Liver (tissue), 9 donors: ENCODE data around the gene TBC1D20. TPM values are rescaled to one million over a fixed set of nuclear protein-coding genes. Genes with fewer than 3 reads are reported as not detected.

Experiments
- DNase-seq: peaks from one replicate; pipeline ENCODE4 v3.0.0-alpha.2; 2017; ENCODE audit warnings: low spot score
- H3K27ac ChIP-seq, 2 donors: one replicate each; pipeline ENCODE4 v1.7.0; 2013; ENCODE audit warnings: inconsistent platforms in 2 of 2, low read length in 2 of 2, control low read depth in 1 of 2, low read depth in 1 of 2, mild to moderate bottlenecking in 1 of 2
- H3K27me3 ChIP-seq, 4 donors: one replicate each; pipeline versions ENCODE4 v1.6.1 to v1.7.0; 2013; ENCODE audit warnings: low read length in 3 of 4, inconsistent platforms in 1 of 4, mild to moderate bottlenecking in 1 of 4, moderate library complexity in 1 of 4; ENCODE audit not compliant: control insufficient read depth in 4 of 4, insufficient read depth in 4 of 4
- H3K36me3 ChIP-seq, 4 donors: one replicate each; pipeline versions ENCODE4 v1.6.1 to v1.7.0; 2013; ENCODE audit warnings: low read length in 3 of 4, mild to moderate bottlenecking in 3 of 4, low read depth in 1 of 4, moderate library complexity in 1 of 4; ENCODE audit not compliant: control insufficient read depth in 4 of 4, insufficient read depth in 3 of 4
- H3K4me1 ChIP-seq, 4 donors: one replicate each; pipeline versions ENCODE4 v1.6.1 to v1.7.0; 2013; ENCODE audit warnings: low read length in 3 of 4, mild to moderate bottlenecking in 3 of 4, moderate library complexity in 1 of 4; ENCODE audit not compliant: control insufficient read depth in 4 of 4, insufficient read depth in 4 of 4
- H3K4me3 ChIP-seq, 3 donors: one replicate each; pipeline versions ENCODE4 v1.6.1 to v1.7.0; 2013; ENCODE audit warnings: low read length in 3 of 3, control low read depth in 1 of 3, low read depth in 1 of 3, mild to moderate bottlenecking in 1 of 3
- H3K9ac ChIP-seq, 2 donors: one replicate each; pipeline ENCODE4 v1.7.0; 2013; ENCODE audit warnings: low read length in 2 of 2, mild to moderate bottlenecking in 2 of 2, moderate library complexity in 2 of 2, control low read depth in 1 of 2, low read depth in 1 of 2
- H3K9me3 ChIP-seq, 4 donors: one replicate each; pipeline versions ENCODE4 v1.6.1 to v1.7.0; 2013; ENCODE audit warnings: low read length in 3 of 4; ENCODE audit not compliant: control insufficient read depth in 4 of 4
- FOXA1 ChIP-seq: IDR thresholded peaks from 2 replicates; pipeline ENCODE4 v1.6.1; 2016; ENCODE audit warnings: antibody characterized with exemption
- GABPA ChIP-seq, 2 donors: IDR thresholded peaks in 1 of 2; conservative IDR thresholded peaks in 1 of 2; 2 replicates each; pipeline ENCODE4 v1.6.1; 2016; ENCODE audit warnings: antibody characterized with exemption in 2 of 2, mild to moderate bottlenecking in 1 of 2, moderate library complexity in 1 of 2
- HNF4A ChIP-seq, 2 donors: conservative IDR thresholded peaks; 2 replicates each; pipeline ENCODE4 v1.6.1; 2016; ENCODE audit warnings: antibody characterized with exemption in 2 of 2, mild to moderate bottlenecking in 2 of 2
- HNF4G ChIP-seq: IDR thresholded peaks from 2 replicates; pipeline ENCODE4 v1.6.1; 2016; ENCODE audit warnings: antibody characterized with exemption
- JUND ChIP-seq, 2 donors: IDR thresholded peaks; 2 replicates each; pipeline ENCODE4 v1.6.1; 2016; ENCODE audit warnings: antibody characterized with exemption in 2 of 2
- NR2F2 ChIP-seq: IDR thresholded peaks from 2 replicates; pipeline ENCODE4 v1.6.1; 2016; ENCODE audit warnings: antibody characterized with exemption
- RAD21 ChIP-seq, 2 donors: IDR thresholded peaks; 2 replicates each; pipeline ENCODE4 v1.6.1; 2016; ENCODE audit warnings: antibody characterized with exemption in 2 of 2, mild to moderate bottlenecking in 2 of 2
- RXRA ChIP-seq, 2 donors: IDR thresholded peaks; 2 replicates each; pipeline ENCODE4 v1.6.1; 2017 to 2018; ENCODE audit warnings: antibody characterized with exemption in 2 of 2, mild to moderate bottlenecking in 1 of 2
- TAF1 ChIP-seq: conservative IDR thresholded peaks from 2 replicates; pipeline ENCODE4 v1.6.1; 2016; ENCODE audit warnings: antibody characterized with exemption, mild to moderate bottlenecking
- YY1 ChIP-seq: IDR thresholded peaks from 2 replicates; pipeline ENCODE4 v1.6.1; 2016; ENCODE audit warnings: antibody characterized with exemption, mild to moderate bottlenecking
- WGBS: extraction: QIAGEN DNeasy Blood & Tissue Kit; methylation state at CpG from one replicate; pipeline ENCODE4 v1.1.7; 2013; 5-methylcytosine and 5-hydroxymethylcytosine counted together
- polyA plus RNA-seq, 2 donors: library from polyadenylated mRNA; stranded (reverse) in 1 of 2; unstranded in 1 of 2; fragments of 200-250 nt in 1 of 2; fragments of >200 nt in 1 of 2; fragmentation: Nextera tagmentation in 1 of 2; extraction: Ambion mirVana in 1 of 2; gene quantifications; one replicate each; pipeline versions ENCODE4 v1.2.1 to v1.2.3, GENCODE V29; 2013 to 2015
- total RNA-seq, 2 donors: library from RNA; depleted of rRNA; stranded (reverse); fragments of >200 nt; gene quantifications; one replicate each; pipeline ENCODE4 v1.2.3, GENCODE V29; 2014
- TF ChIP-seq, protein P1 (sequence below): fragments of 150-350 bp; IDR thresholded peaks from 2 replicates; pipeline ENCODE4 v1.5.1; 2017; ENCODE audit warnings: improper control_type of control experiment, low read depth, low read length; ENCODE audit not compliant: missing input control
- TF ChIP-seq, protein P2 (sequence below): IDR thresholded peaks from 2 replicates; pipeline ENCODE4 v1.6.1; 2016; ENCODE audit warnings: antibody characterized with exemption
- TF ChIP-seq, protein P3 (sequence below): IDR thresholded peaks from 2 replicates; pipeline ENCODE4 v1.6.1; 2016; ENCODE audit warnings: antibody characterized with exemption, mild to moderate bottlenecking
- TF ChIP-seq, protein P4 (sequence below): IDR thresholded peaks from 2 replicates; pipeline ENCODE4 v1.6.1; 2016; ENCODE audit warnings: antibody characterized with exemption
- donor health status: healthy.
- donor health status: healthy.
- donor health status: healthy.
- donor health status: healthy.
- donor health status: healthy.

The TBC1D20 gene
- total and polyA plus RNA-seq, 4 donors: 8.7 to 18.9 (median 11.9) TPM

DNA sequence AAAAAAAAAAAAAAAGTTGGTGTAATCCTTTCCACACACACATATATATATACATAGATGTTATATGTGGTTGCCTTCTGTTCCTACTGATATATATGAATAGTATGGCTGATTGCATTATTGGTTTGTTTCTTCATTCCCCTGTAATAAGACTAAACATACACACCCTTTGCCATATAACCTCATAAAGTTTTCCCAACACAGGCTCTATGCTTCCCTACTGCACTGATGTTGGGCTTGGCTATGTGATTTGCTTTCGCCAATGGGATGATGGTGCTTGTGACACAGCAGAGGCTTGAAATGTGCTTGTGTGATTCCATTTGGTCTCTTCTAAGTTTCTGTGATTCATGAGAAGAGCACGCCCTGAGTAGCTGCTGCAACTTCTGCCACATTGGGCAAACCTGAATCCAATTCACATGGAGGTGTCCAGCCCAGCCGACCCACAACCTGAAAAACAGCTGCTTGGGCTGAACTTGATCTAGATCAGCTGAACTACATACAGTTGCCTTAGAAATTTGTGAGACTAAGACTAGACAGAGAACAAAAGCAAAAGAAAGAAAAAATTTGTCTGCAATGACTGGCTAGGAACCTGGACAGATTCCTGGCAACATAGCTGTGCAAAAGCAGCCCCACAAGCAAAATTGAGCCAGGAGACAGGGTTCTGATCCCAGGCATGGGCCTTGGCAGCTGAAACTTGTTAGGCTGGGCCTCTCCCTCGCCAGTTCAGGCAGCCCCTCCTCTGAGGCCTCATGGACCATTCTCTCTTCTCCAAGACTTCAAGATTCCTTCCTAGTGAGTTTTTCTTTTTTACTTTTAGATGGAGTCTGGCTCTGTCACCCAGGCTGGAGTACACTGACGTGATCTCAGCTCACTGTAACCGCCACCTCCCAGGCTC, 13.4 kb upstream of the TBC1D20 start:
- DNase-seq: no peak
- Histone ChIP-seq H3K9me3 (peaks cover 0 to 6% (median 3%) of the 10 kb centered on the region in 4 donors), H3K27ac (no peak overlapping the region), H3K27me3 (no peaks in the 10 kb centered on the region), H3K4me1 (no peaks in the 10 kb centered on the region), H3K36me3 (peaks cover 0 to 2% (median 0%) of the 10 kb centered on the region in 4 donors), H3K4me3 (no peak overlapping the region), H3K9ac (no peak overlapping the region)
- WGBS: 94% methylated on average over 6 of the region's 6 CpGs
- TF ChIP-seq, protein P1, sequence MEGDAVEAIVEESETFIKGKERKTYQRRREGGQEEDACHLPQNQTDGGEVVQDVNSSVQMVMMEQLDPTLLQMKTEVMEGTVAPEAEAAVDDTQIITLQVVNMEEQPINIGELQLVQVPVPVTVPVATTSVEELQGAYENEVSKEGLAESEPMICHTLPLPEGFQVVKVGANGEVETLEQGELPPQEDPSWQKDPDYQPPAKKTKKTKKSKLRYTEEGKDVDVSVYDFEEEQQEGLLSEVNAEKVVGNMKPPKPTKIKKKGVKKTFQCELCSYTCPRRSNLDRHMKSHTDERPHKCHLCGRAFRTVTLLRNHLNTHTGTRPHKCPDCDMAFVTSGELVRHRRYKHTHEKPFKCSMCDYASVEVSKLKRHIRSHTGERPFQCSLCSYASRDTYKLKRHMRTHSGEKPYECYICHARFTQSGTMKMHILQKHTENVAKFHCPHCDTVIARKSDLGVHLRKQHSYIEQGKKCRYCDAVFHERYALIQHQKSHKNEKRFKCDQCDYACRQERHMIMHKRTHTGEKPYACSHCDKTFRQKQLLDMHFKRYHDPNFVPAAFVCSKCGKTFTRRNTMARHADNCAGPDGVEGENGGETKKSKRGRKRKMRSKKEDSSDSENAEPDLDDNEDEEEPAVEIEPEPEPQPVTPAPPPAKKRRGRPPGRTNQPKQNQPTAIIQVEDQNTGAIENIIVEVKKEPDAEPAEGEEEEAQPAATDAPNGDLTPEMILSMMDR: no peak
- TF ChIP-seq HNF4G (no peak), GABPA (IDR thresholded peaks at IDR 0.05 in 1 of 2, conservative IDR thresholded peaks at IDR 0.05 in 1 of 2) (no peak), HNF4A (conservative IDR thresholded peaks at IDR 0.05) (no peak), TAF1 (no peak), RAD21 (IDR thresholded peaks at IDR 0.05) (no peak), RXRA (IDR thresholded peaks at IDR 0.05) (no peak), YY1 (no peak), JUND (IDR thresholded peaks at IDR 0.05) (no peak), NR2F2 (no peak), FOXA1 (no peak)
- TF ChIP-seq, protein P2, sequence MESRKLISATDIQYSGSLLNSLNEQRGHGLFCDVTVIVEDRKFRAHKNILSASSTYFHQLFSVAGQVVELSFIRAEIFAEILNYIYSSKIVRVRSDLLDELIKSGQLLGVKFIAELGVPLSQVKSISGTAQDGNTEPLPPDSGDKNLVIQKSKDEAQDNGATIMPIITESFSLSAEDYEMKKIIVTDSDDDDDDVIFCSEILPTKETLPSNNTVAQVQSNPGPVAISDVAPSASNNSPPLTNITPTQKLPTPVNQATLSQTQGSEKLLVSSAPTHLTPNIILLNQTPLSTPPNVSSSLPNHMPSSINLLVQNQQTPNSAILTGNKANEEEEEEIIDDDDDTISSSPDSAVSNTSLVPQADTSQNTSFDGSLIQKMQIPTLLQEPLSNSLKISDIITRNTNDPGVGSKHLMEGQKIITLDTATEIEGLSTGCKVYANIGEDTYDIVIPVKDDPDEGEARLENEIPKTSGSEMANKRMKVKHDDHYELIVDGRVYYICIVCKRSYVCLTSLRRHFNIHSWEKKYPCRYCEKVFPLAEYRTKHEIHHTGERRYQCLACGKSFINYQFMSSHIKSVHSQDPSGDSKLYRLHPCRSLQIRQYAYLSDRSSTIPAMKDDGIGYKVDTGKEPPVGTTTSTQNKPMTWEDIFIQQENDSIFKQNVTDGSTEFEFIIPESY: no peak
- TF ChIP-seq, protein P3, sequence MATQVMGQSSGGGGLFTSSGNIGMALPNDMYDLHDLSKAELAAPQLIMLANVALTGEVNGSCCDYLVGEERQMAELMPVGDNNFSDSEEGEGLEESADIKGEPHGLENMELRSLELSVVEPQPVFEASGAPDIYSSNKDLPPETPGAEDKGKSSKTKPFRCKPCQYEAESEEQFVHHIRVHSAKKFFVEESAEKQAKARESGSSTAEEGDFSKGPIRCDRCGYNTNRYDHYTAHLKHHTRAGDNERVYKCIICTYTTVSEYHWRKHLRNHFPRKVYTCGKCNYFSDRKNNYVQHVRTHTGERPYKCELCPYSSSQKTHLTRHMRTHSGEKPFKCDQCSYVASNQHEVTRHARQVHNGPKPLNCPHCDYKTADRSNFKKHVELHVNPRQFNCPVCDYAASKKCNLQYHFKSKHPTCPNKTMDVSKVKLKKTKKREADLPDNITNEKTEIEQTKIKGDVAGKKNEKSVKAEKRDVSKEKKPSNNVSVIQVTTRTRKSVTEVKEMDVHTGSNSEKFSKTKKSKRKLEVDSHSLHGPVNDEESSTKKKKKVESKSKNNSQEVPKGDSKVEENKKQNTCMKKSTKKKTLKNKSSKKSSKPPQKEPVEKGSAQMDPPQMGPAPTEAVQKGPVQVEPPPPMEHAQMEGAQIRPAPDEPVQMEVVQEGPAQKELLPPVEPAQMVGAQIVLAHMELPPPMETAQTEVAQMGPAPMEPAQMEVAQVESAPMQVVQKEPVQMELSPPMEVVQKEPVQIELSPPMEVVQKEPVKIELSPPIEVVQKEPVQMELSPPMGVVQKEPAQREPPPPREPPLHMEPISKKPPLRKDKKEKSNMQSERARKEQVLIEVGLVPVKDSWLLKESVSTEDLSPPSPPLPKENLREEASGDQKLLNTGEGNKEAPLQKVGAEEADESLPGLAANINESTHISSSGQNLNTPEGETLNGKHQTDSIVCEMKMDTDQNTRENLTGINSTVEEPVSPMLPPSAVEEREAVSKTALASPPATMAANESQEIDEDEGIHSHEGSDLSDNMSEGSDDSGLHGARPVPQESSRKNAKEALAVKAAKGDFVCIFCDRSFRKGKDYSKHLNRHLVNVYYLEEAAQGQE: no peak
- TF ChIP-seq, protein P4, sequence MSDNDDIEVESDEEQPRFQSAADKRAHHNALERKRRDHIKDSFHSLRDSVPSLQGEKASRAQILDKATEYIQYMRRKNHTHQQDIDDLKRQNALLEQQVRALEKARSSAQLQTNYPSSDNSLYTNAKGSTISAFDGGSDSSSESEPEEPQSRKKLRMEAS: no peak

DNA sequence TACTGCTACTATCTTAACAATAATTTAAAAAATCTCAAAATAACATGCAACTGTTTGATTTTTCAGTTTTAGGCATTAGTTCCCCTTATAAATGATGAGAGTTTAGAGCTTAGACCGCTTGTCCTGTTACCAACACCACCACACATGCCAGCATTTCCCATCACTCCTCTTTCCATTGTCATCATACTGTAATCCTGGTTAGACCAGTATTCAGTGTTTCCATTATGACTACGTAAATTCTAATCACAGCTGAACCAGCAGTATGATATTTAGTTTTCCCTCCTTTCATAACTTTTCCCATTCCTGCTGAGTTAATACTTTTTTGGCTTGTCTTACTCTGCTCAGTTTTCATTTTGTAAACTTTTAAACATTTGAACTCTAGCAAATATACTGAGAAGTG, 12.2 kb upstream of the TBC1D20 start:
- Histone ChIP-seq H3K9me3 (peaks cover 0 to 6% (median 3%) of the 10 kb centered on the region in 4 donors), H3K4me3 (no peak overlapping the region), H3K27me3 (no peaks in the 10 kb centered on the region), H3K27ac (no peak overlapping the region), H3K36me3 (peaks cover 0 to 2% (median 0%) of the 10 kb centered on the region in 4 donors), H3K9ac (no peak overlapping the region), H3K4me1 (peaks cover 0 to 5% (median 2%) of the 10 kb centered on the region in 4 donors)
- DNase-seq: no peak
- WGBS: 94% methylated on average over 2 of the region's 2 CpGs
- no peak for TF ChIP-seq RAD21 (IDR thresholded peaks at IDR 0.05)
